Stimulated activated CD8-positive, alpha-beta memory T cell treated with anti-CD3 and anti-CD28 coated beads, Interleukin-12 subunit alpha, Interleukin-12 subunit beta, amount 100 ng/mL, for 4 hours (primary cell): ENCODE results near the gene SPATA31E1.
"Not testable (repeated sequence)": the region's sequence is repeated elsewhere in the genome, so short reads cannot be mapped to it uniquely, and the experiment has no call there.

ENCODE experiments used
- DNase-seq: peaks from one replicate; pipeline ENCODE4 v3.0.0-alpha.2; 2020; ENCODE audit warnings: low read depth

SPATA31E1 gene

GRCh38 chr9:87882627-87883026 is at the start of gene SPATA31E1:
TSS of gene SPATA31E1 (plus strand) at chr9:87882877. CDS start at chr9:87882892, 15 bp downstream.
- DNase-seq, result no peak

GRCh38 chr9:87834357-87834756 is 48.3 kb upstream of the SPATA31E1 start:
- no peak for DNase-seq

- no peak for DNase-seq
These were observed 46.1 kb upstream of the SPATA31E1 start for GRCh38 chr9:87836536-87836935.

- DNase-seq, result no peak
These were observed 45.5 kb upstream of the SPATA31E1 start for GRCh38 chr9:87836951-87837705.

- DNase-seq, result no peak
These were observed 42.5 kb upstream of the SPATA31E1 start for GRCh38 chr9:87840134-87840533.

- DNase-seq, result no peak
These were observed 39.6 kb upstream of the SPATA31E1 start for GRCh38 chr9:87842878-87843585.

- DNase-seq, result no peak
These were observed 38.2 kb upstream of the SPATA31E1 start for GRCh38 chr9:87844506-87844905.

- DNase-seq, result not testable (repeated sequence)
These were observed 34.9 kb upstream of the SPATA31E1 start for GRCh38 chr9:87847817-87848216.

- no peak for DNase-seq
These were observed 33.4 kb upstream of the SPATA31E1 start for GRCh38 chr9:87849144-87849758.

GRCh38 chr9:87850391-87850790 is 32.3 kb upstream of the SPATA31E1 start:
- DNase-seq, result no peak

GRCh38 chr9:87851186-87851585 is 31.5 kb upstream of the SPATA31E1 start:
- DNase-seq, result not testable (repeated sequence)

- no peak for DNase-seq
These were observed 29.4 kb upstream of the SPATA31E1 start for GRCh38 chr9:87853302-87853701.

- no peak for DNase-seq
These were observed 28.6 kb upstream of the SPATA31E1 start for GRCh38 chr9:87853876-87854579.

GRCh38 chr9:87854580-87854955 is 28.1 kb upstream of the SPATA31E1 start:
- no peak for DNase-seq

- no peak for DNase-seq
These were observed 27.6 kb upstream of the SPATA31E1 start for GRCh38 chr9:87855061-87855460.

GRCh38 chr9:87857141-87857947 is 25.3 kb upstream of the SPATA31E1 start:
- no peak for DNase-seq

- no peak for DNase-seq
These were observed 24.7 kb upstream of the SPATA31E1 start for GRCh38 chr9:87857948-87858335.

- no peak for DNase-seq
These were observed 23.5 kb upstream of the SPATA31E1 start for GRCh38 chr9:87859137-87859536.

- DNase-seq, result no peak
These were observed 22.9 kb upstream of the SPATA31E1 start for GRCh38 chr9:87859786-87860185.

GRCh38 chr9:87861332-87861731 is 21.3 kb upstream of the SPATA31E1 start:
- DNase-seq, result no peak

- no peak for DNase-seq
These were observed 20.0 kb upstream of the SPATA31E1 start for GRCh38 chr9:87862536-87863268.
